OCI-LY3 (cell line): ENCODE results near the gene ATP12A.

Experiments used
- H2AFZ ChIP-seq: fragments of 200-600, 300-600 bp; shearing (Covaris generic); 2 replicates; pipeline ENCODE4 v1.6.0; 2014; ENCODE audit warnings: antibody characterized with exemption, low read depth, low read length
- H3K27ac ChIP-seq: fragments of 200-600, 300-600 bp; sonication (generic); 2 replicates; pipeline ENCODE4 v1.5.1; 2014; ENCODE audit warnings: mild to moderate bottlenecking, low read length, moderate library complexity, mixed read lengths
- H3K27me3 ChIP-seq: fragments of 200-600, 300-600 bp; sonication (generic); 2 replicates; pipeline ENCODE4 v1.6.1; 2014; ENCODE audit warnings: low read depth, low read length, mixed read lengths
- H3K36me3 ChIP-seq: fragments of 200-600, 300-600 bp; sonication (generic); replicated peaks from 2 replicates; pipeline ENCODE3; 2014; ENCODE audit warnings: low read depth, low read length, mixed read lengths
- H3K4me1 ChIP-seq: fragments of 300-600, 200-600 bp; sonication (generic); 2 replicates; pipeline ENCODE4 v1.6.1; 2014; ENCODE audit warnings: low read length, mixed read lengths
- H3K4me2 ChIP-seq: fragments of 200-600, 300-600 bp; sonication (generic); 2 replicates; pipeline ENCODE4 v1.6.1; 2014; ENCODE audit warnings: low read length, mixed read lengths
- H3K4me3 ChIP-seq: fragments of 300-600, 200-600 bp; sonication (generic); 2 replicates; pipeline ENCODE4 v1.5.1; 2014; ENCODE audit warnings: antibody characterized with exemption, mild to moderate bottlenecking, low read length, moderate library complexity
- H3K79me2 ChIP-seq: fragments of 300-600, 200-600 bp; shearing (Covaris generic); 2 replicates; pipeline ENCODE4 v1.6.1; 2014; ENCODE audit warnings: mild to moderate bottlenecking, low read length, mixed read lengths
- H3K9ac ChIP-seq: fragments of 300-600, 200-600 bp; shearing (Covaris generic); 2 replicates; pipeline ENCODE4 v1.6.0; 2014; ENCODE audit warnings: mild to moderate bottlenecking, low read length, moderate library complexity
- H3K9me3 ChIP-seq: fragments of 200-600, 300-600 bp; shearing (Covaris generic); 2 replicates; pipeline ENCODE4 v1.6.1; 2014; ENCODE audit warnings: low read length, mixed read lengths; ENCODE audit not compliant: insufficient read depth
- H4K20me1 ChIP-seq: fragments of 200-600, 300-600 bp; sonication (generic); 2 replicates; pipeline ENCODE4 v1.6.1; 2016; ENCODE audit warnings: low read length, mixed read lengths; ENCODE audit not compliant: insufficient read depth
- EZH2phosphoT487 ChIP-seq: fragments of 200-600 bp; shearing (Covaris generic); IDR thresholded peaks from 2 replicates; pipeline ENCODE4 v1.6.1; 2018; ENCODE audit warnings: antibody characterized with exemption, mixed run types, low read depth
- TF ChIP-seq, protein P1 (sequence below): fragments of 200-600, 300-600 bp; sonication (generic); IDR thresholded peaks from 2 replicates; pipeline ENCODE4 v1.5.1; 2014; ENCODE audit warnings: antibody characterized with exemption, low read length, low read depth

ATP12A gene

DNA sequence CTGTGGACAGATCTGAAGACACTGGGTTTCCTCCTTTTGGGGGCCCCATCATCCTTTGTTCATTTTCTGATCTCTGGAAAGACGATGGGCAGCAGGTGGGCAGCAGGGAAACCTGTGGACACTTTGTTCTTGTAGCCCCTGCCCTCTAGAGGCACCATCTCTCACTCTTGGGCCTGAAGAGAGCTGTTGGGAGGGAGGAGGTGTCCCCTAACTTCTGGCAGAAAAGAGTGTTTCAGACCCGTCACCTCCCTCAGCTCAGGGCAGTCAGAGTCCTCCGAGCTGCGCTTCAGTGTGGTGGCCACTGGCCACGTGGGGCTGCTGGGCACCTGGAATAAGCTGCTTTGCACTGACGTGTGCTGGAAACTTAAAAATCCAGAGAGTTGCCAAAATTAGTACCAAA lies 56.8 kb downstream of the ATP12A start:
- H3K27ac ChIP-seq: no peak overlapping the region
- no peaks in the 10 kb centered on the region for H3K27me3 ChIP-seq
- no peak for TF ChIP-seq EZH2phosphoT487
- TF ChIP-seq, protein P1, sequence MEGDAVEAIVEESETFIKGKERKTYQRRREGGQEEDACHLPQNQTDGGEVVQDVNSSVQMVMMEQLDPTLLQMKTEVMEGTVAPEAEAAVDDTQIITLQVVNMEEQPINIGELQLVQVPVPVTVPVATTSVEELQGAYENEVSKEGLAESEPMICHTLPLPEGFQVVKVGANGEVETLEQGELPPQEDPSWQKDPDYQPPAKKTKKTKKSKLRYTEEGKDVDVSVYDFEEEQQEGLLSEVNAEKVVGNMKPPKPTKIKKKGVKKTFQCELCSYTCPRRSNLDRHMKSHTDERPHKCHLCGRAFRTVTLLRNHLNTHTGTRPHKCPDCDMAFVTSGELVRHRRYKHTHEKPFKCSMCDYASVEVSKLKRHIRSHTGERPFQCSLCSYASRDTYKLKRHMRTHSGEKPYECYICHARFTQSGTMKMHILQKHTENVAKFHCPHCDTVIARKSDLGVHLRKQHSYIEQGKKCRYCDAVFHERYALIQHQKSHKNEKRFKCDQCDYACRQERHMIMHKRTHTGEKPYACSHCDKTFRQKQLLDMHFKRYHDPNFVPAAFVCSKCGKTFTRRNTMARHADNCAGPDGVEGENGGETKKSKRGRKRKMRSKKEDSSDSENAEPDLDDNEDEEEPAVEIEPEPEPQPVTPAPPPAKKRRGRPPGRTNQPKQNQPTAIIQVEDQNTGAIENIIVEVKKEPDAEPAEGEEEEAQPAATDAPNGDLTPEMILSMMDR: no peak
- H3K4me1 ChIP-seq: peaks cover 8% of the 10 kb centered on the region
- no peaks in the 10 kb centered on the region for H3K9me3 ChIP-seq
- H3K4me2 ChIP-seq: no peak overlapping the region
- H3K79me2 ChIP-seq: no peaks in the 10 kb centered on the region
- no peak overlapping the region for H3K9ac ChIP-seq
- H3K4me3 ChIP-seq: no peak overlapping the region
- H2AFZ ChIP-seq: no peak overlapping the region
- no peaks in the 10 kb centered on the region for H3K36me3 ChIP-seq
- H4K20me1 ChIP-seq: no peaks in the 10 kb centered on the region

DNA sequence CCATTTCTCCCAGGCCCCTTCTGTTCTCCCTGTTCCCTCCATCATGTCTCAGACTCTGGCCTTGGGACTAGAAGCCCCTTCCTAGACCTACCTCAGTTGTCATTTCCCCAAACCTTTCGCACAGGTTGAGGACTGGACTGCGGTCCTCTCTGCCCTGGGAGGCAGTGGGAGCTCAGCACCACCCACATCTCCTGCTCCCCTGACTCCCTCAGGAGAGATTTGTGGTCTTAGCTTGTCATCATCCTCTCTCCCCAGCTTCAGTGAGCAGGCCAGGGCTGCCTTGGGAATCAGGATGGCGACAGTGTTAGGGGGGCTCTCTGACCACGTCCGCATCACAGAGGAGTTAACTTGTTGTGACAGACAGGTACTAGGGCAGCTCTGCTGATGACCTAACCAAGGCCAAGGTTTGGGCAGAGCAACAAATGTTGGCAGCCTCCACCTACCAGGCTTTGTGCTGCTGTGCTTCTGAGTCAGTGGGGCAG lies 58.2 kb downstream of the ATP12A start:
- H3K36me3 ChIP-seq: no peaks in the 10 kb centered on the region
- no peak overlapping the region for H3K4me3 ChIP-seq
- no peaks in the 10 kb centered on the region for H3K27me3 ChIP-seq
- H4K20me1 ChIP-seq: no peaks in the 10 kb centered on the region
- no peak overlapping the region for H3K9ac ChIP-seq
- TF ChIP-seq, protein P1: no peak
- no peak for TF ChIP-seq EZH2phosphoT487
- H3K4me2 ChIP-seq: no peak overlapping the region
- no peaks in the 10 kb centered on the region for H3K79me2 ChIP-seq
- H3K4me1 ChIP-seq: peaks cover 8% of the 10 kb centered on the region
- H2AFZ ChIP-seq: no peak overlapping the region
- no peaks in the 10 kb centered on the region for H3K9me3 ChIP-seq
- no peak overlapping the region for H3K27ac ChIP-seq

DNA sequence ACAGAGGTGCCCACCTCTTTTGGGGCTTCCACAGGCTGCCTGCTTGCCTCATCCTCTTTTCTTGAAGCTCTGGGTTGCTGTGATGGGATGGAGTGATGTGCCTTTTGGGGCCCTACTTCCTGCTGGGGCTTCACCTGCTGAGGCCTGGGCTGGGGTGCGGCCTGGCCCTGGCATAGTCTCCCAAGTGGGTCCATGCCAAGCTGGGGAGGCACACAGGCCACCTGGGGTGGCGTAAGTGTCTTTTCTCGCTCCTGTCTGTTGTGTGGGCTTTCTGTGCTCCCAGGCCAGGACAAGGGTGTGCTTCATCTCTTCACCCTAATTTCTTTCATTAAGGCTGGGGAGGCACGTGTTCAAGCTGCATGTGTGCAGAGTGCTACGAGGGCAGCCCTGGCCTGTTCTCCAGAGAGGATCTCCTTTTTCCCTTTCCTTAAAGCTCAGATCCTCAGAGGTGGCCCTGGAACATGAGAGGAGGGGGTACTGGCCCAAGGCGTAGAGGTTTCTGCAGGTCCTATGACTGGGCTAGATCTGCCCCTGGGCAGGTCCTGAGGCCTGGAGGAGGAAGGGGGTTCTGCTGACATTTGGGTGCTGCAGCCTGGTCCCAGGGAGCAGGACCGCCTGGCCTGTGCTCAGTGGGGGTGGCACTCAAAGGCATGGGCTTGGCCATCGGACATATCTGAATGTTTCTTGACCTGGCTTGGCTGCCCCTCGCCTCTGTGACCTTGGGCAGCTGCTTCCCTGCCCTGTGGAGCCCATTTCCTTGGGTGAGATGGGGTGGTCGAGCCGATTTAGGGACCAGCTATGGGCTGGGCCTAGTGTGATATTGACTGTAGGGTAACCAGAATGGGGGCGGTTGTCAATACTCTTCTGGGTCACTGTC lies 60.0 kb downstream of the ATP12A start:
- H3K4me2 ChIP-seq: no peak overlapping the region
- no peak overlapping the region for H3K9ac ChIP-seq
- no peaks in the 10 kb centered on the region for H3K36me3 ChIP-seq
- no peaks in the 10 kb centered on the region for H4K20me1 ChIP-seq
- H3K27ac ChIP-seq: no peak overlapping the region
- TF ChIP-seq EZH2phosphoT487: no peak
- TF ChIP-seq, protein P1: no peak
- peaks cover under 1% of the 10 kb centered on the region; the same call in 1 of the 2 replicates for H3K4me1 ChIP-seq
- H3K4me3 ChIP-seq: no peak overlapping the region
- no peaks in the 10 kb centered on the region for H3K27me3 ChIP-seq
- no peaks in the 10 kb centered on the region for H3K9me3 ChIP-seq
- H2AFZ ChIP-seq: no peak overlapping the region; the same call in 1 of the 2 replicates
- no peaks in the 10 kb centered on the region for H3K79me2 ChIP-seq

DNA sequence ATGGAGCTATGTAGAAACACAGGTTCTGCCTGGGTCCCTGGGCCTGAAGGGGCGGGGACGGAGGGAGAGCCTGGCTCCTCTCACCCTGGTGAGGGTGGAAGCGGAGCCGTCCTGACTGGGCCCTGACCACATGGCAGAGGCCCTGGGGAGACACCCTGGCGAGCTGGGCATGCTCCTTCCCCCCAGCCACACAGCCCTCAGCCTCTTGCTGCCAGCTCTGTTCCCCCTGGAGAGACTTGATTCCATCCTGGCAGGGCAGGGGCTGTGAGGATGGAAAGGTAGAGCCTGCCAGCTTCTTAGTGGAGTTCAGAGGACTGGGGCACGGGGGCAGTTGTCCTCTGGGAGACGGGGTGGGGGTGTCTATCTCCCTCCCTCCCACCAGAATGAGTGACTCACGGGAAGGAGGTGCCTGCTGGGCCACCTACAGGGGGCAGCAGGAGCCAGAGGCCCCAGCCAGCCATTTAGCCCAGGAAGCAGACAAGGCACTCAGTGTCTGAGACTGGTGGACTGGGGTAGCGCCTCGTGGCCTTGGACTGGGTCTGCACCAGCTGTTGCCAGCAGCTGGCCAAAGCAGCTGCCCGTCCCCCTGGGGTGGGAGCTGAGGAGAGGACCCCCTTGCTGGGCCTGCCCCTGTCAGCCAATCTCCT lies 60.9 kb downstream of the ATP12A start:
- Histone ChIP-seq H3K4me3 (no peak overlapping the region), H2AFZ (peak overlapping the region; percentile 36; the same call in 1 of the 2 replicates), H3K4me2 (no peak overlapping the region), H3K36me3 (no peaks in the 10 kb centered on the region), H3K9me3 (no peaks in the 10 kb centered on the region), H3K27ac (no peak overlapping the region), H3K9ac (no peak overlapping the region), H3K27me3 (no peaks in the 10 kb centered on the region), H3K4me1 (no peaks in the 10 kb centered on the region), H4K20me1 (no peaks in the 10 kb centered on the region), H3K79me2 (no peaks in the 10 kb centered on the region)
- TF ChIP-seq, protein P1: peak; percentile 58
- TF ChIP-seq EZH2phosphoT487: no peak
